Panc1 (cell line): ENCODE results near the gene PYGO1. TPM values are rescaled to one million over a fixed set of nuclear protein-coding genes. Genes with fewer than 3 reads are reported as not detected.

Experiments
- ATAC-seq: fragments of 200-7000 bp; cut with Tn5 transposase; 2 replicates; pipeline ENCODE4 v1.9.1; 2020; ENCODE audit warnings: mild to moderate bottlenecking, moderate library complexity
- BruUV-seq: library from RNA; stranded (reverse); fragments of 400-500 nt; replicated peaks from 2 replicates; lab custom pipeline; 2021; lab: Mats Ljungman, UMichigan
- CTCF ChIA-PET: fragments of 300-600 bp; sonication (Branson Sonifier 250); formaldehyde crosslinking; loops from one replicate; lab custom pipeline; 2022; ENCODE audit warnings: antibody characterized with exemption; lab: Charles Lee
- POLR2A ChIA-PET: fragments of 300-600 bp; sonication (Branson Sonifier 250); formaldehyde crosslinking; loops from one replicate; lab custom pipeline; 2022; ENCODE audit warnings: antibody characterized with exemption; lab: Charles Lee
- DNase-seq: peaks from one replicate; pipeline ENCODE4 v3.0.0-alpha.2; 2010; ENCODE audit warnings: low read depth, low spot score
- H3K27ac ChIP-seq: 2 replicates; pipeline ENCODE4 v1.5.1; 2011; ENCODE audit warnings: mild to moderate bottlenecking, low read length, inconsistent platforms
- H3K27me3 ChIP-seq: fragments of 200-500 bp; sonication (Bioruptor generic); 2 replicates; pipeline ENCODE4 v1.6.0; 2014; ENCODE audit warnings: low read length, inconsistent platforms; ENCODE audit not compliant: control insufficient read depth, insufficient read depth
- H3K36me3 ChIP-seq: fragments of 200-500 bp; sonication (Bioruptor generic); 2 replicates; pipeline ENCODE4 v1.5.1; 2014; ENCODE audit warnings: inconsistent platforms, mild to moderate bottlenecking, low read length, moderate library complexity; ENCODE audit not compliant: control insufficient read depth, insufficient read depth
- H3K4me1 ChIP-seq: 2 replicates; pipeline ENCODE4 v1.5.1; 2011; ENCODE audit warnings: inconsistent platforms, mild to moderate bottlenecking, low read length, moderate library complexity; ENCODE audit not compliant: control insufficient read depth, insufficient read depth
- H3K4me3 ChIP-seq, 2 experiments: 2 replicates each; pipeline ENCODE4 v1.5.1; 2011 to 2012; ENCODE audit warnings: low read depth in 2 of 2, low read length in 2 of 2, mild to moderate bottlenecking in 2 of 2, inconsistent platforms in 1 of 2, moderate library complexity in 1 of 2
- H3K9me3 ChIP-seq: fragments of 200-500 bp; sonication (Bioruptor generic); 2 replicates; pipeline ENCODE4 v1.5.1; 2014; ENCODE audit warnings: low read depth, mild to moderate bottlenecking, inconsistent platforms, low read length, moderate library complexity; ENCODE audit not compliant: control insufficient read depth, insufficient read depth
- POLR2AphosphoS5 ChIP-seq: IDR thresholded peaks from 2 replicates; pipeline ENCODE4 v1.6.1; 2012; ENCODE audit warnings: mild to moderate bottlenecking, low read depth, low read length, moderate library complexity
- SIN3A ChIP-seq: IDR thresholded peaks from 2 replicates; pipeline ENCODE4 v1.6.1; 2012; ENCODE audit warnings: low read depth, mild to moderate bottlenecking, low read length, moderate library complexity, borderline replicate concordance; ENCODE audit not compliant: insufficient read depth
- TCF7L2 ChIP-seq: IDR thresholded peaks from 2 replicates; pipeline ENCODE4 v1.6.1; 2011; ENCODE audit warnings: mild to moderate bottlenecking, low read depth, low read length, inconsistent platforms
- in situ Hi-C: cut with HindIII; loops from 2 replicates; pipeline ENCODE4 v1.10.0; 2016; ENCODE audit warnings: low sequenced_read_pairs, low pct_unique_long_range_greater_than_20kb
- intact Hi-C: fragments of 100-400 bp; cut with micrococcal nuclease; formaldehyde crosslinking; loops from one replicate; pipeline ENCODE4 v1.10.0; 2022; ENCODE audit not compliant: unreplicated experiment
- total RNA-seq: library from RNA; stranded (reverse); gene quantifications from one replicate; pipeline ENCODE4 v1.2.1, GENCODE V29; 2021; ENCODE audit not compliant: unreplicated experiment
- TF ChIP-seq, protein P1 (sequence below), 2 experiments: IDR thresholded peaks; 2 replicates each; pipeline ENCODE4 v1.6.1; 2011 to 2012; ENCODE audit warnings: low read depth in 2 of 2, control low read depth in 1 of 2, low read length in 1 of 2, mild to moderate bottlenecking in 1 of 2, moderate library complexity in 1 of 2; ENCODE audit not compliant: insufficient read depth in 1 of 2
- TF ChIP-seq, protein P2 (sequence below): fragments of 450-650 bp; IDR thresholded peaks from 2 replicates; pipeline ENCODE4 v1.5.1; 2017; ENCODE audit warnings: mild to moderate bottlenecking

The PYGO1 gene
- total RNA-seq, 1 experiment from 2014 or later: 2.4 TPM

DNA sequence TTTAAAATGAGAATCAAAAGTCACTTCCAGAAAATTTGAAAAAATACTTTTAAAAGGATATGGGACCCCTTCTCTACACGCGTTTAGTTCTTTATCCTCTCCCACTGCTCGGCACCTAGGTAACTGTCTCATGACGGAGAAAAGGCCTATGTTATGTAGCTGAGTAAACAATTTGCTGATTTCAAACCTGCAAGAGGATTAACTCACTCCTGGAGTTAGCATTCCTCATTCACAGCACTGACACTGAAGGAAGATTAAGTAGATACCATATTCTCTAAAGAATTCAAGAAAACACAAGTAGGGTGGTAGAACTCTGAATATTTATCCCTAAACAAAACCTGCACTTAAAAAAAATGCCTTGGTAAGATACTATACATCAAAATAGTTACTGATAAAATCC is 30.2 kb upstream of the PYGO1 start:
- in situ Hi-C loops: no loop called here
- BruUV-seq: no TSS peak
- CTCF ChIA-PET: interaction anchor here (0.7 kb wide), 1 partner anchor 37 kb away, joined by 6 read pairs; no protein-coding TSS in a partner anchor

DNA sequence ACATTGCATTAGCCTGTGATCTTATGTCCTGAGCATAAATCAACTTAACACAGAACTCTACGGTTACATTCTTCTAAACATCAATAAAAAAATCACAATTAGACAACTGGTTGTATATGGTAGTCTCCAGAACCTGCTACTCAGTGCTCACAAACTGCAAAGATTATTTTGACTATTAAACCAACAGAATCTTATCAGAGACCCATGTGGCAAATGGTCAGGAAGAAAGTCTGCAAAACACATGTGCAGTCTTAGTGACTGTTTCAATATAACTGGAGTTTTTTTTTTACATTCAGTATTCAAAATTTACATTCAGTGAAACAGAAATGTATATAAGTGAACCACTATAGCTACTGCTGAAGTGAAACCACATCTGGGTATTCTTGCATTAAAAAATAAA is 27.3 kb upstream of the PYGO1 start:
- H3K9me3 ChIP-seq: no peaks in the 10 kb centered on the region
- CTCF ChIA-PET: no interaction called here
- H3K4me1 ChIP-seq: no peaks in the 10 kb centered on the region
- BruUV-seq: no TSS peak
- TF ChIP-seq SIN3A: no peak
- TF ChIP-seq, protein P1, sequence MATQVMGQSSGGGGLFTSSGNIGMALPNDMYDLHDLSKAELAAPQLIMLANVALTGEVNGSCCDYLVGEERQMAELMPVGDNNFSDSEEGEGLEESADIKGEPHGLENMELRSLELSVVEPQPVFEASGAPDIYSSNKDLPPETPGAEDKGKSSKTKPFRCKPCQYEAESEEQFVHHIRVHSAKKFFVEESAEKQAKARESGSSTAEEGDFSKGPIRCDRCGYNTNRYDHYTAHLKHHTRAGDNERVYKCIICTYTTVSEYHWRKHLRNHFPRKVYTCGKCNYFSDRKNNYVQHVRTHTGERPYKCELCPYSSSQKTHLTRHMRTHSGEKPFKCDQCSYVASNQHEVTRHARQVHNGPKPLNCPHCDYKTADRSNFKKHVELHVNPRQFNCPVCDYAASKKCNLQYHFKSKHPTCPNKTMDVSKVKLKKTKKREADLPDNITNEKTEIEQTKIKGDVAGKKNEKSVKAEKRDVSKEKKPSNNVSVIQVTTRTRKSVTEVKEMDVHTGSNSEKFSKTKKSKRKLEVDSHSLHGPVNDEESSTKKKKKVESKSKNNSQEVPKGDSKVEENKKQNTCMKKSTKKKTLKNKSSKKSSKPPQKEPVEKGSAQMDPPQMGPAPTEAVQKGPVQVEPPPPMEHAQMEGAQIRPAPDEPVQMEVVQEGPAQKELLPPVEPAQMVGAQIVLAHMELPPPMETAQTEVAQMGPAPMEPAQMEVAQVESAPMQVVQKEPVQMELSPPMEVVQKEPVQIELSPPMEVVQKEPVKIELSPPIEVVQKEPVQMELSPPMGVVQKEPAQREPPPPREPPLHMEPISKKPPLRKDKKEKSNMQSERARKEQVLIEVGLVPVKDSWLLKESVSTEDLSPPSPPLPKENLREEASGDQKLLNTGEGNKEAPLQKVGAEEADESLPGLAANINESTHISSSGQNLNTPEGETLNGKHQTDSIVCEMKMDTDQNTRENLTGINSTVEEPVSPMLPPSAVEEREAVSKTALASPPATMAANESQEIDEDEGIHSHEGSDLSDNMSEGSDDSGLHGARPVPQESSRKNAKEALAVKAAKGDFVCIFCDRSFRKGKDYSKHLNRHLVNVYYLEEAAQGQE (IDR thresholded peaks at IDR 0.05; ENCODE audit: insufficient read depth in 1 of 2, low read depth in 2 of 2, low read length in 1 of 2): no peak
- TF ChIP-seq TCF7L2: no peak
- H3K27me3 ChIP-seq: no peaks in the 10 kb centered on the region
- H3K27ac ChIP-seq: no peak overlapping the region
- intact Hi-C loops: no loop called here
- H3K36me3 ChIP-seq: no peaks in the 10 kb centered on the region; the same call in 1 of the 2 replicates
- DNase-seq (no peak), ATAC-seq (no peak)
- POLR2A ChIA-PET: no interaction called here
- in situ Hi-C loops: no loop called here
- H3K4me3 ChIP-seq: no peak overlapping the region

More for the DNA sequence above, 30.2 kb upstream of the PYGO1 start:
- POLR2A ChIA-PET: no interaction called here
- ATAC-seq (no peak), DNase-seq (no peak)
- H3K9me3 ChIP-seq: no peaks in the 10 kb centered on the region
- H3K27ac ChIP-seq: no peak overlapping the region
- no peaks in the 10 kb centered on the region for H3K4me1 ChIP-seq
- H3K36me3 ChIP-seq: no peaks in the 10 kb centered on the region; the same call in 1 of the 2 replicates
- intact Hi-C loops: no loop called here
- no peaks in the 10 kb centered on the region for H3K27me3 ChIP-seq
- TF ChIP-seq, protein P1 (IDR thresholded peaks at IDR 0.05; ENCODE audit: insufficient read depth in 1 of 2, low read depth in 2 of 2, low read length in 1 of 2): no peak
- TF ChIP-seq POLR2AphosphoS5 (no peak), SIN3A (no peak)
- TF ChIP-seq, protein P2, sequence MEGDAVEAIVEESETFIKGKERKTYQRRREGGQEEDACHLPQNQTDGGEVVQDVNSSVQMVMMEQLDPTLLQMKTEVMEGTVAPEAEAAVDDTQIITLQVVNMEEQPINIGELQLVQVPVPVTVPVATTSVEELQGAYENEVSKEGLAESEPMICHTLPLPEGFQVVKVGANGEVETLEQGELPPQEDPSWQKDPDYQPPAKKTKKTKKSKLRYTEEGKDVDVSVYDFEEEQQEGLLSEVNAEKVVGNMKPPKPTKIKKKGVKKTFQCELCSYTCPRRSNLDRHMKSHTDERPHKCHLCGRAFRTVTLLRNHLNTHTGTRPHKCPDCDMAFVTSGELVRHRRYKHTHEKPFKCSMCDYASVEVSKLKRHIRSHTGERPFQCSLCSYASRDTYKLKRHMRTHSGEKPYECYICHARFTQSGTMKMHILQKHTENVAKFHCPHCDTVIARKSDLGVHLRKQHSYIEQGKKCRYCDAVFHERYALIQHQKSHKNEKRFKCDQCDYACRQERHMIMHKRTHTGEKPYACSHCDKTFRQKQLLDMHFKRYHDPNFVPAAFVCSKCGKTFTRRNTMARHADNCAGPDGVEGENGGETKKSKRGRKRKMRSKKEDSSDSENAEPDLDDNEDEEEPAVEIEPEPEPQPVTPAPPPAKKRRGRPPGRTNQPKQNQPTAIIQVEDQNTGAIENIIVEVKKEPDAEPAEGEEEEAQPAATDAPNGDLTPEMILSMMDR: no peak
- H3K4me3 ChIP-seq: no peak overlapping the region
